GM23338 (cell line): ENCODE data around the gene HMX2.

ENCODE experiments used
- CREB1 ChIP-seq: fragments of 250-450 bp; sonication (Bioruptor Pico); IDR thresholded peaks from 2 replicates; pipeline ENCODE4 v1.5.0; 2020; ENCODE audit warnings: low read depth, mild to moderate bottlenecking, moderate library complexity
- CTCF ChIP-seq, 2 experiments: fragments of 200-600 bp in 1 of 2; sonication (generic) in 1 of 2; conservative IDR thresholded peaks; 2 replicates each; pipeline versions ENCODE4 v1.5.1 to v1.6.1; 2016 to 2017; ENCODE audit warnings: antibody characterized with exemption in 2 of 2, low read depth in 2 of 2, mild to moderate bottlenecking in 2 of 2, moderate library complexity in 1 of 2
- ETS1 ChIP-seq: IDR thresholded peaks from 2 replicates; pipeline ENCODE4 v1.6.1; 2016; ENCODE audit warnings: antibody characterized with exemption
- EZH2 ChIP-seq: fragments of 200-600 bp; sonication (generic); IDR thresholded peaks from one replicate; pipeline ENCODE4 v1.8.0; 2017; ENCODE audit warnings: antibody characterized with exemption, mild to moderate bottlenecking, low read depth; ENCODE audit not compliant: unreplicated experiment
- EZH2phosphoT487 ChIP-seq: fragments of 200-600 bp; sonication (generic); IDR thresholded peaks from one replicate; pipeline ENCODE4 v1.8.1; 2018; ENCODE audit warnings: antibody characterized with exemption; ENCODE audit not compliant: unreplicated experiment
- JUNB ChIP-seq: IDR thresholded peaks from one replicate; pipeline ENCODE4 v1.6.1; 2016; ENCODE audit warnings: antibody characterized with exemption; ENCODE audit not compliant: unreplicated experiment
- NANOG ChIP-seq: IDR thresholded peaks from 2 replicates; pipeline ENCODE4 v1.6.1; 2016; ENCODE audit warnings: antibody characterized with exemption, borderline replicate concordance
- POLR2AphosphoS5 ChIP-seq: IDR thresholded peaks from 2 replicates; pipeline ENCODE4 v1.6.1; 2016; ENCODE audit warnings: antibody characterized with exemption, low read depth
- REST ChIP-seq: IDR thresholded peaks from one replicate; pipeline ENCODE4 v1.6.1; 2018; ENCODE audit warnings: antibody characterized with exemption; ENCODE audit not compliant: unreplicated experiment
- STAT1 ChIP-seq: IDR thresholded peaks from one replicate; pipeline ENCODE4 v1.6.1; 2016; ENCODE audit warnings: antibody characterized with exemption; ENCODE audit not compliant: unreplicated experiment
- ZNF114 ChIP-seq: fragments of 250-450 bp; sonication (Bioruptor Pico); IDR thresholded peaks from 2 replicates; pipeline ENCODE4 v1.5.0; 2020; ENCODE audit warnings: mild to moderate bottlenecking, moderate library complexity
- ZNF331 ChIP-seq: fragments of 250-450 bp; sonication (Bioruptor Pico); IDR thresholded peaks from 2 replicates; pipeline ENCODE4 v1.5.0; 2020; ENCODE audit warnings: low read depth, mild to moderate bottlenecking, moderate library complexity

GRCh38 chr10:123150986-123151736, 3.2 kb downstream of the HMX2 start:
- TF ChIP-seq CTCF (conservative IDR thresholded peaks at IDR 0.05; ENCODE audit: low read depth in 2 of 2): no peak
- TF ChIP-seq EZH2: no peak
- peak; percentile 21; the same call in 1 of the 2 replicates for TF ChIP-seq POLR2AphosphoS5
- TF ChIP-seq ZNF331 (CRISPR knock-in tag): no peak
- TF ChIP-seq EZH2phosphoT487: peak; percentile 60
- TF ChIP-seq JUNB: no peak
- no peak for TF ChIP-seq ZNF114 (CRISPR knock-in tag)
- no peak for TF ChIP-seq REST
- no peak for TF ChIP-seq CREB1
- peak; percentile 39 for TF ChIP-seq ETS1
- no peak for TF ChIP-seq STAT1
- TF ChIP-seq NANOG: no peak
